Skeletal muscle satellite cell (primary cell): Measurements from ENCODE around the gene SERTAD4. TPM values are rescaled to one million over a fixed set of nuclear protein-coding genes. Genes with fewer than 3 reads are reported as not detected.
"Not testable (repeated sequence)": the region's sequence is repeated elsewhere in the genome, so short reads cannot be mapped to it uniquely, and the experiment has no call there.

ENCODE experiments used
- H3K27me3 ChIP-seq: 2 replicates; pipeline ENCODE4 v1.7.0; 2013; ENCODE audit warnings: low read length; ENCODE audit not compliant: control insufficient read depth, insufficient read depth
- H3K36me3 ChIP-seq: 2 replicates; pipeline ENCODE4 v1.7.0; 2013; ENCODE audit warnings: mild to moderate bottlenecking, control low read depth, low read length; ENCODE audit not compliant: insufficient read depth
- H3K4me1 ChIP-seq: 2 replicates; pipeline ENCODE4 v1.7.0; 2013; ENCODE audit warnings: low read length; ENCODE audit not compliant: control insufficient read depth, insufficient read depth
- H3K4me2 ChIP-seq: 2 replicates; pipeline ENCODE4 v1.7.0; 2013; ENCODE audit warnings: mild to moderate bottlenecking, low read length
- H3K4me3 ChIP-seq: 2 replicates; pipeline ENCODE4 v1.7.0; 2013; ENCODE audit warnings: low read length
- H3K9ac ChIP-seq: 2 replicates; pipeline ENCODE4 v1.7.0; 2013; ENCODE audit warnings: mild to moderate bottlenecking, low read depth, low read length, moderate library complexity
- H3K9me3 ChIP-seq: replicated peaks from 2 replicates; pipeline ENCODE4 v1.7.0; 2013; ENCODE audit warnings: mild to moderate bottlenecking, control low read depth, low read length
- total RNA-seq: library from RNA; depleted of rRNA; stranded (reverse); fragments of >200 nt; gene quantifications from 2 replicates; pipeline ENCODE4 v1.2.3, GENCODE V29; 2012; rRNA removed

Gene SERTAD4
- 0.22 TPM in 1 of 2 replicates, not detected in the other for total RNA-seq

- H3K9me3 ChIP-seq, result no peaks in the 10 kb centered on the region
- H3K9ac ChIP-seq, result peak within 1 kb of the TSS; percentile 75
- H3K4me2 ChIP-seq, result peak within 1 kb of the TSS; percentile 98
- peaks cover 24% of the 10 kb centered on the region for H3K4me1 ChIP-seq
- peaks cover 3% of the 10 kb centered on the region for H3K27me3 ChIP-seq
- no peaks in the 10 kb centered on the region for H3K36me3 ChIP-seq
- H3K4me3 ChIP-seq, result peak within 1 kb of the TSS; percentile 82
These were observed at the start of gene SERTAD4 for GRCh38 chr1:210232511-210233215. Gene SERTAD4, plus strand, starts transcription at chr1:210232796. Its CDS starts 5,165 bp downstream, at chr1:210237961.

GRCh38 chr1:210185063-210185462, 47.5 kb upstream of the SERTAD4 start:
- Histone ChIP-seq H3K4me2 (no peak overlapping the region), H3K4me3 (no peak overlapping the region), H3K27me3 (no peaks in the 10 kb centered on the region)

GRCh38 chr1:210187849-210188606, 44.6 kb upstream of the SERTAD4 start:
- peaks cover 14% of the 10 kb centered on the region for H3K4me1 ChIP-seq
- not testable (repeated sequence) for H3K9me3 ChIP-seq, H3K9ac ChIP-seq, H3K27me3 ChIP-seq, H3K36me3 ChIP-seq
- H3K4me3 ChIP-seq, result peak overlapping the region; percentile 10
- peak overlapping the region; percentile 73 for H3K4me2 ChIP-seq

More at GRCh38 chr1:210185063-210185462, 47.5 kb upstream of the SERTAD4 start:
- no peaks in the 10 kb centered on the region for H3K36me3 ChIP-seq
- H3K9me3 ChIP-seq, result no peaks in the 10 kb centered on the region
- peaks cover 14% of the 10 kb centered on the region for H3K4me1 ChIP-seq
- no peak overlapping the region for H3K9ac ChIP-seq

DNA sequence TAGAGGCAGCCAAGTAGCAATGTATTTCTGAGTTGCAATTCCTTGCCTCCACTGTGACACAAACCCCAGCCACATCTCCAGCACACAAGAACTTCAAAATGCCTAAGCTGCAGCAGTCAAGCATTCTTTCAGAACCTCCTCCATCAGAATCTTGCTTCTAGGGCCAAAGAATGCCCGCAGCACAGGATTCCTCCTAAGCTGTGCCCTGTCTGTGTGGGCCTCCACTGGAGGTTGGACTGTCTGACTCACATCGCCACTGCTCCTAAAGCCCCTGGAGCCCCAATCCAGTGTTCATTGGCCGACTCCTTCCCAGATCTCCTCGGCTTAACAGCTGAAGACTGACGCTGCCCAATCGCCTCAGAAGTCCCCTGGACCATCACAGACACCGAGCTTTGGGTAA, 43.2 kb upstream of the SERTAD4 start:
- Histone ChIP-seq H3K9me3 (no peaks in the 10 kb centered on the region), H3K27me3 (no peaks in the 10 kb centered on the region), H3K36me3 (no peaks in the 10 kb centered on the region), H3K4me3 (no peak overlapping the region), H3K9ac (no peak overlapping the region), H3K4me2 (no peak overlapping the region), H3K4me1 (peaks cover 14% of the 10 kb centered on the region)

- Histone ChIP-seq H3K36me3 (no peaks in the 10 kb centered on the region), H3K9me3 (no peaks in the 10 kb centered on the region)
These were observed 36.9 kb upstream of the SERTAD4 start for GRCh38 chr1:210195635-210196160.

DNA sequence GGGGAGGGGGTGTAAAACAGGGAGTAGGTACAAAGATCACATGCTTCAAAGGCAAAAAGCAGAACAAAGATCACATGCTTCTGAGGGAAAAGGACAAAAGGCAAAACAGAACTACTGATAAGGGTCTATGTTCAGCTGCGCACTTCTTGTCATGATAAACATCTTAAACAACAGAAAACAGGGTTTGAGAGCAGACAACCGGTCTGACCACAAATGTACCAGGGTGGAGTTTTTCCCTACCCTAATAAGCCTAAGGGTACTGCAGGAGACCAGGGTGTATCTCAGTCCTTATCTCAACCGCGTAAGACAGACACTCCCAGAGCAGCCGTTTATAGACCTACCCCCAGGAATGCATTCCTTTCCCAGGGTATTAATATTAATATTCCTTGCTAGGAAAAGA, 36.3 kb upstream of the SERTAD4 start:
- H3K9ac ChIP-seq, H3K36me3 ChIP-seq, H3K4me1 ChIP-seq, H3K4me2 ChIP-seq, H3K9me3 ChIP-seq, H3K4me3 ChIP-seq, H3K27me3 ChIP-seq: not testable (repeated sequence)

More at GRCh38 chr1:210195635-210196160, 36.9 kb upstream of the SERTAD4 start:
- Histone ChIP-seq H3K27me3 (no peaks in the 10 kb centered on the region), H3K4me1 (no peaks in the 10 kb centered on the region), H3K4me2 (no peak overlapping the region), H3K4me3 (no peak overlapping the region), H3K9ac (no peak overlapping the region)

DNA sequence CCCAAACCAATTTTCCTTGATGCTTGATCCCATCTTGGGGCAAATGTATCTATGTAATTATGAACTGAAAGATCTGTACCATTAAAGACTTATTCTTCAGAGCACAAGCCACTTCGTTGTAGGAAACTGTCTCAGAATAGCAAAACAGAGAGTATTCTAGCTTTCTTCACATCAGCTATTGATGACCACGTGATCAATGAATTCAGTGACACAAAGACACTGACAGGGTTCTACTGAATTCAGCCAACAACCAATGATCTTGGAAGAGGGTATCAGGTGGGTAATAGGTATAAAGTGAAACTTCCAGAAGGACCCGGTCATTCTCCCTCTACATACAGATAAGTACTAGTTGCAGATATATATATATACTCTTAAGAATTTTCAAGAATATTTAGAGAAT, 33.8 kb upstream of the SERTAD4 start:
- Histone ChIP-seq H3K9me3 (no peaks in the 10 kb centered on the region), H3K4me3 (no peak overlapping the region), H3K9ac (no peak overlapping the region), H3K27me3 (no peaks in the 10 kb centered on the region), H3K4me1 (peaks cover 9% of the 10 kb centered on the region), H3K4me2 (no peak overlapping the region), H3K36me3 (no peaks in the 10 kb centered on the region)

GRCh38 chr1:210200124-210200736, 32.4 kb upstream of the SERTAD4 start:
- Histone ChIP-seq H3K4me1 (peaks cover 9% of the 10 kb centered on the region), H3K27me3 (no peaks in the 10 kb centered on the region), H3K9ac (no peak overlapping the region), H3K9me3 (no peaks in the 10 kb centered on the region), H3K4me3 (no peak overlapping the region), H3K4me2 (no peak overlapping the region), H3K36me3 (no peaks in the 10 kb centered on the region)

DNA sequence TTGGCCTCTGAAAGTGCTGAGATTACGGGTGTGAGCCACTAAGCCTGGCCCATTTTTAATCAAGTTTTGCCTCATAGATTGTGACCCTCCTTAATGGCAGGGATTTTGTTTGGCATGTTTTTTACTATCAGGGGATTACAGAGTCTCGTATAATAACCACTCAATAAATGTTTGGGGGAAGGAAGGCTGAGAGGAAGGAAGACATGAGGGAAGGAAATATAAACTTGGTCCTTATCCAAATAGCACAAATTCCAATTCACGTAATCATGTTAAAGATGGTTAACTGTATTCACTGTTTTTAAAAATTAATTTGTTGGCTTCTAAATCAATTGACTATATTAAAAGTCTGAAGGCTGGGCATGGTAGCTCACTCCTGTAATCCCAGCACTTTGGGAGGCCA, 30.9 kb upstream of the SERTAD4 start:
- Histone ChIP-seq H3K4me3 (no peak overlapping the region), H3K27me3 (no peaks in the 10 kb centered on the region), H3K9ac (no peak overlapping the region), H3K36me3 (no peaks in the 10 kb centered on the region), H3K9me3 (no peaks in the 10 kb centered on the region), H3K4me1 (peaks cover 9% of the 10 kb centered on the region), H3K4me2 (no peak overlapping the region)

DNA sequence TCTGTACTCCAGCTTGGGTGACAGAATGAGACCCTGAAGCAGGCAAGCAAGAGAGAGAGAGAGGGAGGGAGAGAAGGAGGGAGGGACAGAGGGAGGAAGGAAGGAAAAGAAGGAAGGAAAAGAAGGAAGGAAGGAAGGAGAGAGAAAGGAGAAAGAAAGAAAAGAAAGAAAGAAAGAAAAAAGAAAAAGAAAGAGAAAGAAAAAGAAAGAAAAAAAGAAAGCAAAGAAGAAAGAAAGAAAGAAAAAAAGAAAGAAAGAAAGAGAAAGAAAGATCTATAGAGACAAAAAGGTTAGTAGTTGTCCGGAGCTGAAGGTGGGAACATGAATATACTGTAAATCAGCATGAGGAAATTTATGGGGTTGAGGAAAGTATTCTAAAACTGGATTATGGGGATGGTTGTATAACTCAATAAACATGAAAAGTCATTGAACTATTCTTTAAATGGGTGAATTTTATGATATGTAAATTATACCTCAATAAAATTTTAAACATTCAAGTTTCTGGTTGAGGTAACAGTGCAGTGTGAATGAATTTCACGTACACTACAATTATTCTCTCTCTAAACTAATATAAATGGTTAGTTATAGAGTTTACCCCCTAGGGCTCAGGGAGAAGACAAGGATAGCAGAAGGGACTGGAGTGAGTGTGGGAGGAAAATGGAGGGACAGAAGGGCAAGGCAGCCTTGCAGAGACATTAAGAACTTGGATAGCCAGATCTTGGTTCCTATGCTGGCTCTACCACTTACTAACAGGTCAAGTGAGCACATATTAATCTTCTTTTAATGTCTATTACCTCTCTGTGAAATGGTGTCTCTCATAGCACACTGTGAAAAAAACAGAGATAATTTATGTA, 24.8 kb upstream of the SERTAD4 start:
- Histone ChIP-seq H3K4me3 (no peak overlapping the region), H3K9me3 (no peaks in the 10 kb centered on the region), H3K4me1 (no peaks in the 10 kb centered on the region), H3K4me2 (no peak overlapping the region), H3K9ac (no peak overlapping the region), H3K36me3 (no peaks in the 10 kb centered on the region), H3K27me3 (no peaks in the 10 kb centered on the region)

DNA sequence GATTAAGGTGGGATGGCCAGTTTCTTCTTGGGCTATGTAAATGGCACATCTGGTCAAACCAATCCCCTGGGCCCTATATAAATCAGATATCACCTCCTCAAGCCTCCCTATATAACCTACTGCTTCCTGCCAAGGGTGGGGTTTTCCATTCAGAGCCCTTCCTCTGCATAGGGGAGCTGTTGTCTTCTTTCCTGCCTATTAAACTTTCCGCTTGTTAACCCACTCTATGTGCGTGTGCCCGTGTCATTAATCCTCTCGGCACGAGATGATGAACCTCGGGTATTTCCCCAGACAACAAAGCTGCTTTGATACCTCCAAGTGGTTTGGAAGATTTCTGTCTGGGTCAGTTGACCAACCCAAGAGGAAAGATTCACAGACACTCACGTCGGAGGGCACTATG, 19.3 kb upstream of the SERTAD4 start:
- H3K4me1 ChIP-seq, result no peaks in the 10 kb centered on the region
- no peak overlapping the region for H3K9ac ChIP-seq
- no peak overlapping the region for H3K4me3 ChIP-seq
- no peaks in the 10 kb centered on the region for H3K9me3 ChIP-seq
- no peaks in the 10 kb centered on the region for H3K27me3 ChIP-seq
- no peak overlapping the region for H3K4me2 ChIP-seq
- no peaks in the 10 kb centered on the region for H3K36me3 ChIP-seq
